Activated naive CD4-positive, alpha-beta T cell (primary cell): Measurements from ENCODE around the gene EAF2.
A peak's percentile ranks its signal among the peaks of the same experiment; 100 is the strongest.
"Not testable (repeated sequence)": the region's sequence is repeated elsewhere in the genome, so short reads cannot be mapped to it uniquely, and the experiment has no call there.

ENCODE experiments used
- DNase-seq, 4 experiments: peaks; one replicate each; lab custom pipeline; 2025; lab: John Stamatoyannopoulos, UW

The EAF2 gene

DNA sequence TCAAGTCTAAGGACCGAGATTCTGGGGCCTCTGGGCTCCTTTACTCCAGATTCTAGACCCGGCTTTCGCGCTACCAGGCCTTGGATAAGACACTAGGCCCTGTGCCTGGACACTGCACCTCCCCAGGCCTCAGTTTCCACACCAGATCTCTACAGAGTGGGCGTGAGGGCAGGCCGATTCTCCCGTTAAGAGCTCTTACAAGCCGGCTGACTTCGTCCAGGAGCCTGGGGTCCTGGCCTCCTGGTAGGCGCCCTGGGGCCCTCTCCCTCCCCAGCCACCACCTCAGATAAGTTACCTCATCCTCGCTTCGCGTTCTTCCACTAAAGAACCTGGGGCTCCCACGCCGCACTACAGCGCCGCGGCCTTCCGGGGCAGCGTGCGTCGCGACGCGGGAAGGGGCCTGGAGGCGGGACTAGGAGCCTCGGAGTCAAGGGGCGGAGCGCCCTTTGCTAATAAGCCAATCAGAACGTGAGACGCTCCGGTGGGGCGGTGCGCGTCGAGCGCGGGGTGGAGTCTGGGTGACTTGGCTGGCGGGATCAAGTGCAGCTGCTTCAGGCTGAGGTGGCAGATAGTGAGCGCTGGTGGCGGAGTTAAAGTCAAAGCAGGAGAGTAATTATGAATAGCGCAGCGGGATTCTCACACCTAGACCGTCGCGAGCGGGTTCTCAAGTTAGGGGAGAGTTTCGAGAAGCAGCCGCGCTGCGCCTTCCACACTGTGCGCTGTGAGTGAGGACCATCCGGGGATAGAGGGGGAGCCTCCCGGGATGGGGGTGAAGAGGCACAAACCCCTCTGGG is at the start of gene EAF2, which contains the start of gene IQCB1:
Gene EAF2, plus strand, starts transcription at position 539 of the 794 bp plus-strand sequence. Its CDS starts 77 bp downstream, at position 616.
Gene IQCB1, minus strand, starts transcription at position 390 of the 794 bp plus-strand sequence. CDS start 6,100 bp downstream, outside the sequence.
- peak; percentile 86 to 92 (median 90) for DNase-seq

DNA sequence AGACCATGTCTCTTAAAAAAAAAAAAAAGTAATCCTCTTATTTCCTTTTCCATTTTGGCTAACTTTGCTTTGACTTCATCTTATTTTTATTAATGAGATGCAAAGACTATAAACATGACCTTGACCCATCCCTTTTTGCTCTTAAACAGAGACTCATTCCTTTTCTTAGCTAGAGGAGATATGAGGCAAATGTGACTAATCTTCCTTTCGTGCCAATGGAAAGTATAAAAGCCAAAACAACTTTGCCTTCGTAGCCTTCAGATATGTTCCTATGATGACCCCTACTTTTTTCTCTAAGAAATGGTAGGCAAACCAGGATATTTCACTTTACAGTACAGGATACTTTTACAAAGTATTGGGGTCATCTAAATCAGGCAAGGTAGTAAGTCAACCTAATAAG is 48.5 kb upstream of the EAF2 start:
- no peak for DNase-seq

DNA sequence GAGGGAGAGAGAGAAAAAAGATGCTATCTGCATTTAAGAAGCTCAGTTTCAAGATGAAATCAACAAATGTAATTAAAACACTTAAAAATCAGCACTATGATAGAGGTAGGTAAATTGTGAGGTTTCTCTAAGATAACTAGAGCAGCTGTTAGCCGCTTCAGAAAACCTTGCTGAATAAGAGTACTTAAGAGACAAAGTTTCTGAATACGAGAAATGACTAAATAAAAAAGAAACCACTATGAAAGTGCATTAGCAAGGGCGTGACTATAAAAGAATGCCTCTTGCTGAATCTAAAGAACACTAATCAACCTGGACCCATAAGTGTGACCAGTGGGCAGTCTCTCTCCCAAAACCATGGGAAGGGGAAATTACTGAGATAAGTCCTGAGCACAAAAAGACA is 41.9 kb upstream of the EAF2 start:
- DNase-seq, result no peak

- DNase-seq, result no peak
Measured at GRCh38 chr3:121794264-121794983, 40.6 kb upstream of the EAF2 start.

DNA sequence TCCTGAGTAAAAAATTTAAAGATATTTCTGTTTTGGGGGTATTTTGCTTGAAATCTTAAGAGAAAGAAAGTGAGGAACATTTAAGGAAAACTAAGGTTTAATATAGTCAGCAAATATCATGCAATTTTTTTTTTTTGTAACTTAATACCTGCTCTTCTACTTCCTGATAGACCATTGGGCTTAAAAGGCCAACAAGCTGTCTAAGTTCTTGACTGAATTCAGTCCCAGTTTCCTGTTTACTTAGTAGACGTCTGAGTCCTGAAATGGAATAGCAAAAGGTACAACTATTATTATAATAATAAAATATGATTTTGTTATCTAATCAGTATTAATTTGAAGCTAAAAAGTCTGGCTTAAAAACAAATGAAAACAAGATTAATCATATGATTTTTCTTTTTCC is 38.0 kb upstream of the EAF2 start:
- no peak for DNase-seq

- DNase-seq, result no peak
Measured at GRCh38 chr3:121800906-121801305, 34.1 kb upstream of the EAF2 start.

DNA sequence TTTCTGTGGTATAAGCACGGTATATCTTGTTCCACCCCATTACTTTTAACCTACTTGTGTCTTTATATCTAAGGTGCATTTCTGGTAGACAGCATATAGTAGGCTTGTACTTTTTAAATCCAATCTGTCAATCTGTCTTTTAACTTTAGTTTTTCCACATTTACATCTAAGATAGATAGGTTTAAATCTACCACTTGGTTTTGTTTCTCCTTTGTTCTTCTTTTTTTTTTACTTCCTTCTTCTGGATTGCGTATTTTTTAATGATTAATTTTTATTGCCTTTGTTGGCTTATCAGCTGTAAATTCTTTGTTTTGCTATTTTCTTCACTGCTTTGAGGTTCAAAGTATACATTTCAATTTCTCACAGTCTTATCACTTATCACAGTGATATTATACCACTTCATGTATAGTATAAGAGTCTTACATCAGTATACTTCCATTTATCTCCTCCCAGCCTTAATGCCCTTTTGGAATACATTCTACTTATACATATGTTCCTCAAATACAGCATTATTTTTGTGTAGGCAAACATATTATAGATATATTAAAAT is 31.2 kb upstream of the EAF2 start:
- no peak for DNase-seq

GRCh38 chr3:121809249-121809648 is 25.8 kb upstream of the EAF2 start:
- DNase-seq, result no peak

- no peak for DNase-seq
Measured at GRCh38 chr3:121817753-121818152, 17.3 kb upstream of the EAF2 start.

DNA sequence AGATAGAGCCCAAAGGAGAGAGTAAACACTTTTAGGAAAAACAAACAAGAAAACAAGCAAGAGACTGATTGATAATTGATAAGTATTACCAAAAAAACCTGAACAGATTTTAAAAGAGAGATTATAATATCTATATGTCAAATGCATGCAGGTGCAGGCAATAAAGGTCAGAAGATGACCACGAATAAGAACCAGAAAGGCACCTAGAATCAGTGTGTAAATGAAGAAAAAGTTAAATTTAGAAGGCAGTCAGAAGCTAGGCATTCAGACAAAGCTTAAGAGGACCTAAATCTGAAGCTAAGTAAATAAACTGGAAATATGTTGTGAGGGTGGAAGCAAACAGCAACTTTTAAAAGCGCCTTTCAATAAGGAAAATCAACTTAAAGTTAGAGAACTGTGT is 16.4 kb upstream of the EAF2 start:
- no peak for DNase-seq

DNA sequence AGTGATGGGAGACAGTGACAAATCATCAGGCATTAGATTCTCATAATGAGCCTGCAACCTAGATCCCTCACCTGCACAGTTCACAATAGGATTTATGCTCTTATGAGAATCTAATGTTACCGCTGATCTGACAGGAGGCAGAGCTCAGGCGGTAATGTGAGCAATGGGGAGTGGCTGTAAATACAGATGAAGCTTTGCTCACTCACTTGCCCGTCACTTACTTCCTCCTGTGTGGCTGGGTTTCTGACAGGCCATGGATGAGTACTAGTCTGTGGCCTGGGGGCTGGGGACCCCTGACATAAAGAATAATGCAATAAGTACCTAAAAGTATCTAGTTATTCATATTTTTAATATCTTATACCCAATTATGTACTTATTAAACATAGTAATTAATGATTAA is 15.8 kb upstream of the EAF2 start:
- DNase-seq, result no peak

GRCh38 chr3:121821421-121822199 is 13.4 kb upstream of the EAF2 start:
- no peak for DNase-seq

DNA sequence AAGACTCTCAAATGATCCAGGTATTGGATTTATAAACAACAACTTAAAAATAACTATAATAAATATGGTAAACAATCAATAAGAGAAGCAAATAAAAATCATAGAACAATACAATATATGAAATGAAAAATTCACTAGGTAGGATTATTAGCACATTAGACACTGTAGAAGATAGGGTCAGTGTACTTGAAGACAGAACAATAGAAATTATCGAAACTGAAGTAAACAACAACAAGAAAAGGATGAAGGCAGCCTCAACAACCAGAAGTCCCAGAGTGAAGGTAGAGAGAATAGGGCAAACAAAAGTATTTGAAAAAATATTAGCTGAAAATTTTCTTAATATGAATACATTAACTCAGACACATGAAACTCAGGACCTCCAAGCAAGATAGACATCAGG is 12.0 kb upstream of the EAF2 start:
- no peak for DNase-seq

DNA sequence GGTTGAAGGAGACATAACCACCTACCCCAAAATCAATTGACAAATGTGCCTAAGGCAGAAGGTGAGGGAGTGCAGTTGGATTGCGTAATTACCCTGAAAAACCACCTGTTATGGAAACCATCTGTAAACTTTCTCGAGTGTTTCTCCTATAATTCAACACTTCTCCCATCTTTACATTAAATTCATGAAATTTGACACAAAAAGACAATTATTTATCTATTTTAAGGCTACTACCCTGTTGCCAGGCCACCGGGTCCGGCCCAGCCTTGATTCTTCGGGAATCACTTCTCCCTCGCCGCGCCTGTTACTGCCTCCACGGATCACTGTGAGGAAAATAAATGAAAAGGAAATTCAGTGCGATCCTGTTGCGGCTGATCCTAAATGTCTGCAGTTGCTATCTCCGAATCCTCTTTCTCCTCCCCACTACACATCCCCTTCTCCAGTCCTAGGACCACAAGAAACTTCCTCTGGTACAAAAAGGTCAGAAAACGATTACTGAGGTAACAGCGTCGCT is 795 bp upstream of the EAF2 start:
- no peak for DNase-seq

DNA sequence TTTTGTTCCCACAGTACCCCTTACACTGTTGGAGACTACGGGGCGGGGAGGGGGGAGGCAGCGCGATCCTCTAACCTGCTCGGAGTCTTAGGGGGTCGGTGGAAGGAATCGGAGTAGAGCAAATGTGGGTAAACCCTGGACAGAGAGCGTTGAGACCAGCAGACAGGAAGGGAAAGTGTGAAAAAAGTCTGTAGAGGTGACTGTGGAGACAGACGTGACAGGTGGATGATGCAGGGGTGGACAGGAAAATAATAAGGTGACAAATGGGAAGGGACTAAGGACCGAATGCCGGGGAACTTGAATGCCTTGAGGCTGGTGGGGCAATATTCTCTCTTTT is 424 bp downstream of the EAF2 start:
- no peak for DNase-seq

- DNase-seq, result no peak
Measured at GRCh38 chr3:121836064-121836463, 1.1 kb downstream of the EAF2 start.

- DNase-seq, result no peak
Measured at GRCh38 chr3:121836481-121836880, 1.5 kb downstream of the EAF2 start.

DNA sequence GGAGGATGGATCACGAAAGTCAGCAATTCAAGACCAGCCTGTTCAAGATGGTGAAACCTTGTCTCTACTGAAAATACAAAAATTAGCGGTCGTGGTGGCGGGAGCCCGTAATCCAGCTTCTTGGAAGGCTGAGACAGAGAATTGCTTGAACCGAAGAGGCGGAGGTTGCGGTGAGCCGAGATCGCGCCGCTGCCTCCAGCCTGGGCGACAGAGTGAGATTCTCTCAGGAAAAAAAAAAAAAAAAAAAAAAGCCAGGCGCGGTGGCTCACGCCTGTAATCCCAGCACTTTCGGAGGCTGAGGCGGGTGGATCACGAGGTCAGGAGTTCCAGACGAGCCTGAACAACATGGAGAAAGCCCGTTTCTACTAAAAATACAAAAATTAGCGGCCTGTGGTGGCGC is 5.0 kb downstream of the EAF2 start:
- DNase-seq, result no peak

- no peak for DNase-seq
Measured at GRCh38 chr3:121844892-121845291, 9.9 kb downstream of the EAF2 start.

GRCh38 chr3:121852256-121852655 is 17.2 kb downstream of the EAF2 start:
- DNase-seq, result no peak

DNA sequence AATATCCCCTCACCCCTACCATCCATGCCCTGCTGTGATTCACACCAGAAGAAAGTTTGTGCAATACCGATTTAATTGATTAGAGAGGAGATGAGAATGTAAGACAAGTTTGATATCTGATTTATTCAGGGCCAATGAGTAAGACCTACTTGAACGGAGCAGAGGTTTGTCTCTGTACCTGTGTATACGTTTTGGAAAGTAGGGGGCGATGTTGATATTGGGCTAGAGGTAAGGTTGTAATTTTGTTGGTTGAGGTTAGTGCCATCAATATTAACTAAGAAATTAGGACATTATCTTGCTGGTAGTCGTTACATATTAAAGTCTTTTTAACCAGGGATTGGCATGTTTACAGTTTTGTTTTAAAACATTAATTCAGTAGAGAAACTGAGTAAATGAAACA is 20.5 kb downstream of the EAF2 start:
- no peak for DNase-seq

GRCh38 chr3:121857778-121858177 is 22.8 kb downstream of the EAF2 start:
- DNase-seq, result not testable (repeated sequence)
